22Rv1 (cell line): ENCODE measurements around the gene HPS5.

Experiments used
- H3K27ac ChIP-seq: fragments of 450-650 bp; 2 replicates; pipeline ENCODE4 v1.5.1; 2017
- ZFX ChIP-seq: fragments of 450-650 bp; IDR thresholded peaks from 2 replicates; pipeline ENCODE4 v1.6.1; 2017; ENCODE audit warnings: antibody characterized with exemption, borderline replicate concordance
- TF ChIP-seq, protein P1 (sequence below): fragments of 450-650 bp; IDR thresholded peaks from 2 replicates; pipeline ENCODE4 v1.5.1; 2017; ENCODE audit warnings: mild to moderate bottlenecking

HPS5 gene

DNA sequence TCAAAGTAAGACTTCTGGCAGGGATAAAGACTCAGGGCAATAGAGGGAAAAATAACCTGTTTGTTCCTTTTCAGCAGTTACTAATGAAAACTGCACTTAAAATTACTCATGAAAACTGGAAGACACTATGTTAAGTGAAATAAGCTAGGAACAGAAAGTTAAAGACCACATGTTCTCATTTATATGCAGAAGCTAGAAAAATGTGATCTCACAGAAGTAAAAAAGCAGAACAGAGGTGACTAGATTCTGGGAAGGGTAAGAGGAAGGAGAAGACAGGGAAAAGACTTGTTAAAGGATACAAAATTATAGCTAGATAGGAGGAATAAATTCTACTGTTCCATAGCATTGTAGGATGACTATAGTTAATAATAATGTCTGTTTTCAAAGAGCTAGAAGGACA, 22.2 kb downstream of the HPS5 start:
- TF ChIP-seq, protein P1, sequence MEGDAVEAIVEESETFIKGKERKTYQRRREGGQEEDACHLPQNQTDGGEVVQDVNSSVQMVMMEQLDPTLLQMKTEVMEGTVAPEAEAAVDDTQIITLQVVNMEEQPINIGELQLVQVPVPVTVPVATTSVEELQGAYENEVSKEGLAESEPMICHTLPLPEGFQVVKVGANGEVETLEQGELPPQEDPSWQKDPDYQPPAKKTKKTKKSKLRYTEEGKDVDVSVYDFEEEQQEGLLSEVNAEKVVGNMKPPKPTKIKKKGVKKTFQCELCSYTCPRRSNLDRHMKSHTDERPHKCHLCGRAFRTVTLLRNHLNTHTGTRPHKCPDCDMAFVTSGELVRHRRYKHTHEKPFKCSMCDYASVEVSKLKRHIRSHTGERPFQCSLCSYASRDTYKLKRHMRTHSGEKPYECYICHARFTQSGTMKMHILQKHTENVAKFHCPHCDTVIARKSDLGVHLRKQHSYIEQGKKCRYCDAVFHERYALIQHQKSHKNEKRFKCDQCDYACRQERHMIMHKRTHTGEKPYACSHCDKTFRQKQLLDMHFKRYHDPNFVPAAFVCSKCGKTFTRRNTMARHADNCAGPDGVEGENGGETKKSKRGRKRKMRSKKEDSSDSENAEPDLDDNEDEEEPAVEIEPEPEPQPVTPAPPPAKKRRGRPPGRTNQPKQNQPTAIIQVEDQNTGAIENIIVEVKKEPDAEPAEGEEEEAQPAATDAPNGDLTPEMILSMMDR, result no peak
- H3K27ac ChIP-seq, result no peak overlapping the region

DNA sequence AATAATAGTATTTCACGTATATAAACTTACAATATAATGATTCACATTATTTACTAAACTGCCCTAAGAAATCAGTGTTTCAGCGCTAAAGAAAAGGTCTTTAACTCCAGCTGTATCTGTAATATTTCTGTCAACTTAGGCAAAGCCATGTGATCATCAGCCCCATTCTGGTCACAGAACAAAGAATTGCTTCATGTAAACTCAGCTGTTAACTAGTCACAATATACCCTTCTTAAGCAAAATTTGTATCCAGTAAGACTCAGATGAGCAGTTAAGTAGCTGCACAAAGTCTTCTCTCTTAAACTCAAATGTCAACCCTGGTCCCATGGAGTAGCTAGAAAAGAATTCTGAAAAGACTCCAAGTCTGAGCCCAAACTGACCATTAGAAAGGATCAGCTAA, 26.6 kb downstream of the HPS5 start:
- no peak for TF ChIP-seq ZFX
- TF ChIP-seq, protein P1, result no peak
- no peak overlapping the region for H3K27ac ChIP-seq

DNA sequence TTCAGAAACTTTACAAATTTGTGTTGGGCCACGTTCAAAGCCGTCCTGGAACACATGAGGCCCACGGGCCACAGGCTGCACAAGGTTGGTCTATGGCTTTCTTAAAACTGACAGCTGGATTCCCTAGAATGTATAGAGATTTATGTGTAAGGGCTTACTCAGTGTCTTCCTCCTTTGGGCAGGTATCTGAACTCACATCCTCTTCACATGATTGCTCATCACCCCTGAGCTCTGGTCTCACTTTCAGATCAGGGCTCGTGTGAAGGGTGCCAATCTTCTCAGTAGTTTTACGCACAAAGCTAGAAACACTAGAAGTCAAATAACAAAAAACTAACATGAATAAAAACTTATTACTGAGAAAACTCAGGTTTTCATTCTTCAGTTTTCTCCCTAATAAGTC, 27.1 kb downstream of the HPS5 start:
- TF ChIP-seq ZFX, result no peak
- TF ChIP-seq, protein P1, result no peak
- H3K27ac ChIP-seq, result no peak overlapping the region

DNA sequence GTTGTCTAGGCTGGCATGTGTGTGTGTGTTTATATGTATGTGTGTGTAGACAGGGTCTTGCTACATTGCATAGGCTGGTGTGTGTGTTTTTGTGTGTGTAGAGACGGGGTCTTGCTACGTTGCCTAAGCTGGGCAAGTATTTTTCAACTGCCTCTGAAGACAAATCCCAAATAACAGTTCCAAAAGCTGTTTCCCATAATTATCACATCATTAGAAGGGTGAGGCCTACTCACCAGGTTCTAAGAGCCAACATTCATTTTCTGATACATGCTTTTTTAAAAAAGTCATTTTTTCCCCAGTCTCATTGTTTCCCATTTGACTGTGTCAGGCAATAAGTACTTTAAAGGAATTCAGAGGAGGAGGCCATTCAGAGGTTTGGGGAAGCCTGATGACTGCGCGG, 33.0 kb downstream of the HPS5 start:
- H3K27ac ChIP-seq, result no peak overlapping the region
- TF ChIP-seq ZFX, result no peak
- TF ChIP-seq, protein P1, result no peak

DNA sequence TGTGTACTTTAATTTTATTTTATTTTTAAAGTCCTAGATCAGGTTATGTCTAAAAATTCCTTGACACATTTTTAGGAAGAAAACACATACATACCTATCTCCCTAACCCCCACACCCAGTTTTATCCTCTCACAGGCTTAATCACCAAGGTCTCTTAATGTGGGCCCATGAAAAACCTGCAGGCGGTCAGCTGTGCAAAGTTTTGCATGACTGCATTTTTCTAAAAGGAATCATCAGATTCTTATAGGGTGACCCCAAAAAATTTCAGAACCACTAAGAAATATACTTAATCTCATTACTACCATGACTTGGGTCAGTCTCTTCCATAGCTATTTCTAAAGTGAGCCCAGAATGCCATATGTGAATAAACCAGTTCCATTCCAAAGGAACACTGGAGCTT, 36.1 kb downstream of the HPS5 start:
- TF ChIP-seq ZFX, result no peak
- TF ChIP-seq, protein P1, result no peak
- no peak overlapping the region for H3K27ac ChIP-seq

DNA sequence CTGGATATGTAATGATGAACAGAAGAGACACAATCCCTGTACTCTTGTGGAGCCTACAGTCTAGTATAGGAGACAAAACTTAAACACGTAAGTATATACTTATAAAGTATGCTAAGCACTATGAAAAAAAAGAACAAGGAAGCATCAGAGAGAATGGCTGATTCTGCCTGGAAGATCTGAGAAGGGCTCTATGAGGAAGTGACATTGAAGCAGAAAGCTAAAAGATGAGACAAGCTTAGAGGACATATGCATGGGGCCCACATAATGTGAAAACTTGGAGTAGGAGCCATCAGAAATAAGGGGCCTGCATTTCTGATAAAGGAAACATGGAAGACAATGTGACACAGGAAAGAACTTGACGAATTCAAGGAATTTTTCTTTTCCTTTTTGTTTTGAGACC, 39.3 kb downstream of the HPS5 start:
- no peak overlapping the region for H3K27ac ChIP-seq
- TF ChIP-seq ZFX, result no peak
- TF ChIP-seq, protein P1, result no peak

DNA sequence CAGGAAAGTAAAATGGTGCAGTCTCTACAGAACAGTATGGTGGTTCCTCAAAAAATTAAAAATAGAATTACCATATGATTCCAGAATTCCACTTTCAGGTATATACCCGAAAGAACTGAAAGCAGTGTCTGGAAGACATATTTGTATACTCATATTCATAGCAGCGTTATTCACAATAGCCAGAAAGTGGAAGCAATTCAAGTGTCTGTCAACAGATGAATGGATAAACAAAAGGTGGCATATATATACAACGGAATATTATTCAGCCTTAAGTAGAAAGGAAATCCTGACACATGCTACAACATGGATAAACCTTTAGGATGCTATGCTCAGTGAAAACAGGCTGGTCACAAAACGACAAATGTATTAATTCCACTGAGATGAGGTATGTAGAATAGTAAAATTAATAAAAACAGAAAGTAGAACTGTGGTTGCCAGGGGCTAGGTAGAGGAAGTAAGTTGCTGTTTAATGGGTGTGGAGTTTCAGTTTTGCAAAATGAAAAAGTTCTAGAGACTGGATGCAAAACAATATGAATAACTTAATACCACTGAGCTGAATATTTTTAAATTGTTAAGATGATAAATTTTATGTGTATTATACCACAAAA, 41.4 kb downstream of the HPS5 start:
- H3K27ac ChIP-seq, result no peak overlapping the region
- TF ChIP-seq, protein P1, result no peak
- TF ChIP-seq ZFX, result no peak
